HEK293 (cell line): ENCODE results near the gene KLHL22.

Experiments used
- CTCF ChIA-PET: fragments of 350-600 bp; formaldehyde crosslinking; extraction: SDS; loops from one replicate; lab custom pipeline; 2021; ENCODE audit warnings: antibody characterized with exemption; lab: Yijun Ruan, JAX
- POLR2A ChIA-PET: fragments of 300-600 bp; formaldehyde crosslinking; extraction: SDS; loops from one replicate; lab custom pipeline; 2020; ENCODE audit warnings: antibody characterized with exemption, inconsistent platforms; lab: Yijun Ruan, JAX
- H3K27ac ChIP-seq: fragments of 200-500 bp; sonication (Bioruptor generic); 2 replicates; pipeline ENCODE4 v1.5.1; 2014; ENCODE audit warnings: low read depth, low read length, control low read depth, inconsistent platforms; ENCODE audit errors: extremely low read depth
- H3K36me3 ChIP-seq, 2 experiments: fragments of 200-500 bp in 1 of 2; sonication (Bioruptor generic) in 1 of 2; 1 replicate in 1 of 2; 2 replicates in 1 of 2; pipeline ENCODE4 v1.5.1; 2014 to 2017; ENCODE audit warnings: inconsistent platforms in 2 of 2, low read length in 2 of 2; ENCODE audit not compliant: control insufficient read depth in 2 of 2, insufficient read depth in 1 of 2
- H3K4me1 ChIP-seq: fragments of 200-500 bp; sonication (Bioruptor generic); 2 replicates; pipeline ENCODE4 v1.5.1; 2014; ENCODE audit warnings: mild to moderate bottlenecking, low read length, inconsistent platforms; ENCODE audit not compliant: control insufficient read depth, insufficient read depth
- H3K4me3 ChIP-seq: 2 replicates; pipeline ENCODE4 v1.5.1; 2011; ENCODE audit warnings: low read depth, mild to moderate bottlenecking, control low read depth, low read length, moderate library complexity
- H3K9me3 ChIP-seq: fragments of 200-500 bp; sonication (Bioruptor generic); 2 replicates; pipeline ENCODE4 v1.5.1; 2014; ENCODE audit warnings: low read depth, low read length, inconsistent platforms; ENCODE audit not compliant: control insufficient read depth, insufficient read depth
- GLIS2 ChIP-seq: fragments of 450-650 bp; formaldehyde crosslinking; IDR thresholded peaks from 2 replicates; pipeline ENCODE4 v1.5.1; 2016; ENCODE audit warnings: missing biosample characterization, missing genetic modification characterization
- ZFP41 ChIP-seq: fragments of 450-650 bp; formaldehyde crosslinking; IDR thresholded peaks from 2 replicates; pipeline ENCODE4 v1.5.1; 2016; ENCODE audit warnings: missing biosample characterization, missing genetic modification characterization, borderline replicate concordance
- ZNF10 ChIP-seq: fragments of 450-650 bp; formaldehyde crosslinking; IDR thresholded peaks from 2 replicates; pipeline ENCODE4 v1.5.1; 2017; ENCODE audit warnings: missing biosample characterization, missing genetic modification characterization
- ZNF121 ChIP-seq: fragments of 450-650 bp; formaldehyde crosslinking; IDR thresholded peaks from 2 replicates; pipeline ENCODE4 v1.5.1; 2016; ENCODE audit warnings: missing biosample characterization, missing genetic modification characterization
- ZNF174 ChIP-seq: fragments of 450-650 bp; formaldehyde crosslinking; IDR thresholded peaks from 2 replicates; pipeline ENCODE4 v1.5.0; 2017; ENCODE audit warnings: missing biosample characterization, mild to moderate bottlenecking, missing genetic modification characterization
- ZNF175 ChIP-seq: fragments of 450-650 bp; formaldehyde crosslinking; IDR thresholded peaks from 2 replicates; pipeline ENCODE4 v1.5.1; 2016; ENCODE audit warnings: missing biosample characterization, missing genetic modification characterization
- ZNF214 ChIP-seq: fragments of 450-650 bp; formaldehyde crosslinking; IDR thresholded peaks from 2 replicates; pipeline ENCODE4 v1.5.1; 2017; ENCODE audit warnings: missing biosample characterization, mild to moderate bottlenecking, missing genetic modification characterization, borderline replicate concordance
- ZNF221 ChIP-seq: fragments of 450-650 bp; formaldehyde crosslinking; IDR thresholded peaks from 2 replicates; pipeline ENCODE4 v1.5.1; 2017; ENCODE audit warnings: missing biosample characterization, missing genetic modification characterization, borderline replicate concordance
- ZNF23 ChIP-seq: fragments of 450-650 bp; formaldehyde crosslinking; IDR thresholded peaks from 2 replicates; pipeline ENCODE4 v1.5.1; 2016; ENCODE audit warnings: missing biosample characterization, missing genetic modification characterization, borderline replicate concordance
- ZNF274 ChIP-seq, 2 experiments: fragments of 200-500 bp in 1 of 2; fragments of 450-650 bp in 1 of 2; sonication (Bioruptor generic) in 1 of 2; formaldehyde crosslinking in 1 of 2; IDR thresholded peaks; 2 replicates each; pipeline versions ENCODE4 v1.5.1 to v1.6.1; 2014 to 2016; ENCODE audit warnings: borderline replicate concordance in 1 of 2, inconsistent platforms in 1 of 2, low read length in 1 of 2, missing biosample characterization in 1 of 2, missing genetic modification characterization in 1 of 2
- ZNF350 ChIP-seq: fragments of 450-650 bp; formaldehyde crosslinking; IDR thresholded peaks from 2 replicates; pipeline ENCODE4 v1.5.0; 2017; ENCODE audit warnings: missing biosample characterization, mild to moderate bottlenecking, missing genetic modification characterization
- ZNF394 ChIP-seq: fragments of 450-650 bp; formaldehyde crosslinking; IDR thresholded peaks from 2 replicates; pipeline ENCODE4 v1.5.1; 2016; ENCODE audit warnings: missing biosample characterization, missing genetic modification characterization, mild to moderate bottlenecking, moderate library complexity, borderline replicate concordance
- ZNF404 ChIP-seq: fragments of 450-650 bp; formaldehyde crosslinking; IDR thresholded peaks from 2 replicates; pipeline ENCODE4 v1.5.1; 2017; ENCODE audit warnings: missing biosample characterization, missing genetic modification characterization
- ZNF521 ChIP-seq: fragments of 450-650 bp; formaldehyde crosslinking; IDR thresholded peaks from 2 replicates; pipeline ENCODE4 v1.5.1; 2017; ENCODE audit warnings: missing biosample characterization, mild to moderate bottlenecking, missing genetic modification characterization
- ZNF549 ChIP-seq: fragments of 450-650 bp; IDR thresholded peaks from 2 replicates; pipeline ENCODE4 v1.5.1; 2018; ENCODE audit warnings: missing biosample characterization, missing genetic modification characterization, mild to moderate bottlenecking, inconsistent platforms, moderate library complexity
- ZNF585B ChIP-seq: fragments of 450-650 bp; formaldehyde crosslinking; IDR thresholded peaks from 2 replicates; pipeline ENCODE4 v1.5.1; 2016; ENCODE audit warnings: missing biosample characterization, missing genetic modification characterization
- TF ChIP-seq, protein P1 (sequence below): fragments of 450-650 bp; formaldehyde crosslinking; IDR thresholded peaks from 2 replicates; pipeline ENCODE4 v1.5.1; 2016; ENCODE audit warnings: missing biosample characterization, missing genetic modification characterization
- TF ChIP-seq, protein P2 (sequence below): fragments of 450-650 bp; formaldehyde crosslinking; IDR thresholded peaks from 2 replicates; pipeline ENCODE4 v1.5.1; 2016; ENCODE audit warnings: missing biosample characterization, missing genetic modification characterization
- TF ChIP-seq, protein P3 (sequence below): fragments of 450-650 bp; formaldehyde crosslinking; IDR thresholded peaks from 2 replicates; pipeline ENCODE4 v1.5.1; 2016; ENCODE audit warnings: missing biosample characterization, missing genetic modification characterization
- TF ChIP-seq, protein P4 (sequence below): fragments of 450-650 bp; formaldehyde crosslinking; IDR thresholded peaks from 2 replicates; pipeline ENCODE4 v1.5.1; 2016; ENCODE audit warnings: missing biosample characterization, missing genetic modification characterization
- TF ChIP-seq, protein P5 (sequence below): fragments of 450-650 bp; formaldehyde crosslinking; IDR thresholded peaks from 2 replicates; pipeline ENCODE4 v1.5.1; 2016; ENCODE audit warnings: missing biosample characterization, missing genetic modification characterization, low read depth

KLHL22 gene

DNA sequence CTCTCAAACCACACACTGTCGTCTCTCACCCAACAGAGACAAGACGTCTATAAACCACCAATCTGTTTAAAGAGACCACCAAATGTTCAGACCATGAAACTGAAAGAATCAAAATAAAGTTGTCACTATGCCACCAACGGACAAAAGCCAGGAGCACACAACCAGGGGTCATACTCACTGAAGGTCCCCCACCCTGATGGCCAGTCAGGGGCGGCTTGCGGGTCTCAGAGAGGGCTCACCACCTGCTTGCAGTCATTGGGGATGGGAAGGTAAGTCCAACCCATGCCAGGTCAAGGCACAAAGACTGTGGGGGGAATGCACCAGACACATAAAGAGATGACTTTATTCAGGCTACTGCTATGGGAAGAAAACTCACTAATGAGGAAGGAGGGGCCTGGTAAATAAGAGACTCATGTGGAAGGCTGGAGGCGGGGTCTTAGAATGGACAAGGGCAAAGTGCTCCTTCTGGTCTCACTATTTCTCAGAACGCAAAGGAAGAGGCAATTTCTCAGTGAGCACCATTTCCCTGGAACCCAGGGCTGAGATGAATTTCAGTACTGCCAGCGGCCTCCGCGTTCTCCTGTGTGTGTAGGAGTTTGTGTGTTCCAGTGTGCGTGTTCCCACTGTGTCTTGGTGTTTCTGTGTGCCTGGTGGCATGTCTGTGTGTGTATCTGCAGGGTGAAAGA is 75.3 kb downstream of the KLHL22 start:
- TF ChIP-seq ZNF214 (tag by site-specific recombination) (no peak), ZNF221 (no peak)
- ChIA-PET POLR2A (no interaction called here), CTCF (interaction anchor here (0.6 to 4.5 kb wide), 5 partner anchors 13 to 91 kb away, joined by 3 to 133 read pairs (median 6); no protein-coding TSS in a partner anchor)
- Histone ChIP-seq H3K36me3 (peaks cover 0 to 12% of the 10 kb centered on the region in 2 experiments; a peak in 1 of 3 replicates), H3K27ac (no peak overlapping the region), H3K4me3 (no peak overlapping the region), H3K4me1 (no peaks in the 10 kb centered on the region), H3K9me3 (no peaks in the 10 kb centered on the region)

DNA sequence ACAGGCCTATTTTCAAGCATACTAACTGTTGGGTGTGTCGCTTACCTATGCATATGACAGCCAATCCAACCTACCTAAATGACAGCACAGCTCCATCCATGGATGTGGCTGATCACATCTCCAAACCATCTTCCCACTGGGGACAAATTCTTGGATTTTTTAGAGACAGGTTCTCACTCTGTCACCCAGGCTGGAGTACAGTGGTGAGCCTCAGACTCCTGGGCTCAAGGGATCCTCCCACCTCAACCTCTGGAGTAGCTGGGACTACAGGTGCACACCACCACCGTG is 76.0 kb downstream of the KLHL22 start:
- H3K27ac ChIP-seq, result no peak overlapping the region
- no peaks in the 10 kb centered on the region for H3K4me1 ChIP-seq
- CTCF ChIA-PET, result interaction anchor here (0.6 to 4.5 kb wide), 8 partner anchors 12 to 152 kb away, joined by 3 to 133 read pairs (median 5); no protein-coding TSS in a partner anchor
- H3K36me3 ChIP-seq, result peaks cover 0 to 5% of the 10 kb centered on the region in 2 experiments; a peak in 1 of 3 replicates
- no peak overlapping the region for H3K4me3 ChIP-seq
- POLR2A ChIA-PET, result no interaction called here
- TF ChIP-seq ZNF394 (no peak), ZNF23 (tag by site-specific recombination) (no peak), ZNF10 (tag by site-specific recombination) (no peak), ZNF214 (tag by site-specific recombination) (no peak), ZNF549 (tag by site-specific recombination) (no peak), ZNF175 (no peak), ZNF585B (no peak), ZNF174 (tag by site-specific recombination) (no peak), ZNF274 (IDR thresholded peaks at IDR 0.05; ENCODE audit: low read length) (no peak), ZNF274 (tag by site-specific recombination; IDR thresholded peaks at IDR 0.05; ENCODE audit: borderline replicate concordance) (no peak), ZNF521 (tag by site-specific recombination) (no peak), ZNF350 (no peak), GLIS2 (no peak), ZFP41 (no peak), ZNF404 (tag by site-specific recombination) (no peak), ZNF121 (tag by site-specific recombination) (no peak)
- TF ChIP-seq, protein P1, sequence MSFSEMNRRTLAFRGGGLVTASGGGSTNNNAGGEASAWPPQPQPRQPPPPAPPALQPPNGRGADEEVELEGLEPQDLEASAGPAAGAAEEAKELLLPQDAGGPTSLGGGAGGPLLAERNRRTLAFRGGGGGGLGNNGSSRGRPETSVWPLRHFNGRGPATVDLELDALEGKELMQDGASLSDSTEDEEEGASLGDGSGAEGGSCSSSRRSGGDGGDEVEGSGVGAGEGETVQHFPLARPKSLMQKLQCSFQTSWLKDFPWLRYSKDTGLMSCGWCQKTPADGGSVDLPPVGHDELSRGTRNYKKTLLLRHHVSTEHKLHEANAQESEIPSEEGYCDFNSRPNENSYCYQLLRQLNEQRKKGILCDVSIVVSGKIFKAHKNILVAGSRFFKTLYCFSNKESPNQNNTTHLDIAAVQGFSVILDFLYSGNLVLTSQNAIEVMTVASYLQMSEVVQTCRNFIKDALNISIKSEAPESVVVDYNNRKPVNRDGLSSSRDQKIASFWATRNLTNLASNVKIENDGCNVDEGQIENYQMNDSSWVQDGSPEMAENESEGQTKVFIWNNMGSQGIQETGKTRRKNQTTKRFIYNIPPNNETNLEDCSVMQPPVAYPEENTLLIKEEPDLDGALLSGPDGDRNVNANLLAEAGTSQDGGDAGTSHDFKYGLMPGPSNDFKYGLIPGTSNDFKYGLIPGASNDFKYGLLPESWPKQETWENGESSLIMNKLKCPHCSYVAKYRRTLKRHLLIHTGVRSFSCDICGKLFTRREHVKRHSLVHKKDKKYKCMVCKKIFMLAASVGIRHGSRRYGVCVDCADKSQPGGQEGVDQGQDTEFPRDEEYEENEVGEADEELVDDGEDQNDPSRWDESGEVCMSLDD, result no peak
- TF ChIP-seq, protein P2, sequence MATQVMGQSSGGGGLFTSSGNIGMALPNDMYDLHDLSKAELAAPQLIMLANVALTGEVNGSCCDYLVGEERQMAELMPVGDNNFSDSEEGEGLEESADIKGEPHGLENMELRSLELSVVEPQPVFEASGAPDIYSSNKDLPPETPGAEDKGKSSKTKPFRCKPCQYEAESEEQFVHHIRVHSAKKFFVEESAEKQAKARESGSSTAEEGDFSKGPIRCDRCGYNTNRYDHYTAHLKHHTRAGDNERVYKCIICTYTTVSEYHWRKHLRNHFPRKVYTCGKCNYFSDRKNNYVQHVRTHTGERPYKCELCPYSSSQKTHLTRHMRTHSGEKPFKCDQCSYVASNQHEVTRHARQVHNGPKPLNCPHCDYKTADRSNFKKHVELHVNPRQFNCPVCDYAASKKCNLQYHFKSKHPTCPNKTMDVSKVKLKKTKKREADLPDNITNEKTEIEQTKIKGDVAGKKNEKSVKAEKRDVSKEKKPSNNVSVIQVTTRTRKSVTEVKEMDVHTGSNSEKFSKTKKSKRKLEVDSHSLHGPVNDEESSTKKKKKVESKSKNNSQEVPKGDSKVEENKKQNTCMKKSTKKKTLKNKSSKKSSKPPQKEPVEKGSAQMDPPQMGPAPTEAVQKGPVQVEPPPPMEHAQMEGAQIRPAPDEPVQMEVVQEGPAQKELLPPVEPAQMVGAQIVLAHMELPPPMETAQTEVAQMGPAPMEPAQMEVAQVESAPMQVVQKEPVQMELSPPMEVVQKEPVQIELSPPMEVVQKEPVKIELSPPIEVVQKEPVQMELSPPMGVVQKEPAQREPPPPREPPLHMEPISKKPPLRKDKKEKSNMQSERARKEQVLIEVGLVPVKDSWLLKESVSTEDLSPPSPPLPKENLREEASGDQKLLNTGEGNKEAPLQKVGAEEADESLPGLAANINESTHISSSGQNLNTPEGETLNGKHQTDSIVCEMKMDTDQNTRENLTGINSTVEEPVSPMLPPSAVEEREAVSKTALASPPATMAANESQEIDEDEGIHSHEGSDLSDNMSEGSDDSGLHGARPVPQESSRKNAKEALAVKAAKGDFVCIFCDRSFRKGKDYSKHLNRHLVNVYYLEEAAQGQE, result no peak
- TF ChIP-seq, protein P3, sequence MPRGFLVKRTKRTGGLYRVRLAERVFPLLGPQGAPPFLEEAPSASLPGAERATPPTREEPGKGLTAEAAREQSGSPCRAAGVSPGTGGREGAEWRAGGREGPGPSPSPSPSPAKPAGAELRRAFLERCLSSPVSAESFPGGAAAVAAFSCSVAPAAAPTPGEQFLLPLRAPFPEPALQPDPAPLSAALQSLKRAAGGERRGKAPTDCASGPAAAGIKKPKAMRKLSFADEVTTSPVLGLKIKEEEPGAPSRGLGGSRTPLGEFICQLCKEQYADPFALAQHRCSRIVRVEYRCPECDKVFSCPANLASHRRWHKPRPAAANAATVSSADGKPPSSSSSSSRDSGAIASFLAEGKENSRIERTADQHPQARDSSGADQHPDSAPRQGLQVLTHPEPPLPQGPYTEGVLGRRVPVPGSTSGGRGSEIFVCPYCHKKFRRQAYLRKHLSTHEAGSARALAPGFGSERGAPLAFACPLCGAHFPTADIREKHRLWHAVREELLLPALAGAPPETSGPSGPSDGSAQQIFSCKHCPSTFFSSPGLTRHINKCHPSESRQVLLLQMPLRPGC (tag by site-specific recombination), result no peak
- TF ChIP-seq, protein P4, sequence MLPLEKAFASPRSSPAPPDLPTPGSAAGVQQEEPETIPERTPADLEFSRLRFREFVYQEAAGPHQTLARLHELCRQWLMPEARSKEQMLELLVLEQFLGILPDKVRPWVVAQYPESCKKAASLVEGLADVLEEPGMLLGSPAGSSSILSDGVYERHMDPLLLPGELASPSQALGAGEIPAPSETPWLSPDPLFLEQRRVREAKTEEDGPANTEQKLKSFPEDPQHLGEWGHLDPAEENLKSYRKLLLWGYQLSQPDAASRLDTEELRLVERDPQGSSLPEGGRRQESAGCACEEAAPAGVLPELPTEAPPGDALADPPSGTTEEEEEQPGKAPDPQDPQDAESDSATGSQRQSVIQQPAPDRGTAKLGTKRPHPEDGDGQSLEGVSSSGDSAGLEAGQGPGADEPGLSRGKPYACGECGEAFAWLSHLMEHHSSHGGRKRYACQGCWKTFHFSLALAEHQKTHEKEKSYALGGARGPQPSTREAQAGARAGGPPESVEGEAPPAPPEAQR (tag by site-specific recombination), result no peak
- TF ChIP-seq, protein P5, sequence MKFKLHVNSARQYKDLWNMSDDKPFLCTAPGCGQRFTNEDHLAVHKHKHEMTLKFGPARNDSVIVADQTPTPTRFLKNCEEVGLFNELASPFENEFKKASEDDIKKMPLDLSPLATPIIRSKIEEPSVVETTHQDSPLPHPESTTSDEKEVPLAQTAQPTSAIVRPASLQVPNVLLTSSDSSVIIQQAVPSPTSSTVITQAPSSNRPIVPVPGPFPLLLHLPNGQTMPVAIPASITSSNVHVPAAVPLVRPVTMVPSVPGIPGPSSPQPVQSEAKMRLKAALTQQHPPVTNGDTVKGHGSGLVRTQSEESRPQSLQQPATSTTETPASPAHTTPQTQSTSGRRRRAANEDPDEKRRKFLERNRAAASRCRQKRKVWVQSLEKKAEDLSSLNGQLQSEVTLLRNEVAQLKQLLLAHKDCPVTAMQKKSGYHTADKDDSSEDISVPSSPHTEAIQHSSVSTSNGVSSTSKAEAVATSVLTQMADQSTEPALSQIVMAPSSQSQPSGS (tag by site-specific recombination), result no peak
- no peaks in the 10 kb centered on the region for H3K9me3 ChIP-seq
